GM12892 (cell line): ENCODE results near the gene HIVEP3.

Experiments
- POLR2A ChIP-seq: IDR thresholded peaks from 2 replicates; pipeline ENCODE4 v1.6.1; 2011; ENCODE audit warnings: low read depth, low read length, control low read depth
- TAF1 ChIP-seq: IDR thresholded peaks from 2 replicates; pipeline ENCODE4 v1.6.1; 2011; ENCODE audit warnings: low read depth, mild to moderate bottlenecking, control low read depth, low read length, borderline replicate concordance

DNA sequence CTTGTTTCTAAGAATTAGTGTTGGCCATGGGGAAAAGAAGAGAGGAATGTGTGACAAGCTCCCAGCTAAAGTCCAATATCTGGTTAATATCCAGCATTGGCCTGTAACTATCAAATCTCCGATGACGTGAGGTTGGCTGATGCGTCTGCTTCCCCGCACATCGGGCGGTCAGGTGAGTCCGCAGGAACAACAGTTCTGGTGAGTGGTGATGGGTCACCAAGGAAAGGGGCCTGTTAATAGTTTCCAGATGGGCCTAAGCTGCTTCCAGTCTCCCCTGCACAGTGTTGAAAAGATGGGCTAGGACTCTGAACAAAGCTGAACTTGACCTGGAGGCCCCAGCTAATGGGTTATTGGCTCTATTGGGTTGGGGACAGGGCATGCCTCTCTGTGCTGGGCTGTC is 241.1 kb downstream of the HIVEP3 start:
- no peak for TF ChIP-seq POLR2A
- TF ChIP-seq TAF1, result no peak
